Ovary (tissue), 9 donors: ENCODE measurements around the gene FHOD3. TPM values are rescaled to one million over a fixed set of nuclear protein-coding genes. Genes with fewer than 3 reads are reported as not detected.

Source experiments
- DNase-seq, 5 donors: peaks; one replicate each; pipeline ENCODE4 v3.0.0-alpha.2; 2019 to 2020
- H3K27ac ChIP-seq, 2 donors: fragments of 200-600 bp; one replicate each; pipeline versions ENCODE4 v1.5.1 to v1.8.0; 2019 to 2022
- H3K27me3 ChIP-seq: fragments of 200-600 bp; one replicate; pipeline ENCODE4 v1.8.0; 2022
- H3K36me3 ChIP-seq: fragments of 200-600 bp; sonication (generic); one replicate; pipeline ENCODE4 v1.5.1; 2019
- H3K4me1 ChIP-seq: one replicate; pipeline ENCODE4 v1.8.1; 2013; ENCODE audit warnings: mild to moderate bottlenecking, moderate library complexity; ENCODE audit not compliant: insufficient read depth
- H3K4me3 ChIP-seq: fragments of 200-600 bp; sonication (generic); one replicate; pipeline ENCODE4 v1.5.1; 2017
- H3K9me3 ChIP-seq, 2 donors: fragments of 200-600 bp in 1 of 2; sonication (generic) in 1 of 2; one replicate each; pipeline versions ENCODE4 v1.5.1 to v1.8.1; 2013 to 2019; ENCODE audit warnings: mild to moderate bottlenecking in 1 of 2, moderate library complexity in 1 of 2
- CTCF ChIP-seq, 3 donors: fragments of 450-650 bp in 2 of 3; fragments of 200-600 bp in 1 of 3; IDR thresholded peaks; one replicate each; pipeline versions ENCODE4 v1.5.1 to v1.8.0; 2016 to 2022; ENCODE audit warnings: antibody characterized with exemption in 3 of 3, mild to moderate bottlenecking in 1 of 3
- EP300 ChIP-seq: sonication (generic); formaldehyde crosslinking; IDR thresholded peaks from one replicate; pipeline ENCODE4 v1.6.1; 2017; ENCODE audit warnings: antibody characterized with exemption
- POLR2A ChIP-seq: fragments of 450-650 bp; IDR thresholded peaks from one replicate; pipeline ENCODE4 v1.6.1; 2017; ENCODE audit warnings: antibody characterized with exemption, mild to moderate bottlenecking, moderate library complexity
- WGBS, 3 donors: extraction: QIAGEN DNeasy Blood & Tissue Kit in 1 of 3; methylation state at CpG; one replicate each; pipeline versions ENCODE4 v1.1.5 to v1.1.7; 2013 to 2017; 5-methylcytosine and 5-hydroxymethylcytosine counted together
- intact Hi-C, 4 donors: fragments of 100-400 bp; cut with DNase I; formaldehyde crosslinking; loops; one replicate each; pipeline versions ENCODE4 v1.11.0 to v1.15.1; 2022 to 2023
- polyA plus RNA-seq, 2 donors: library from polyadenylated mRNA; stranded (reverse); fragments of 200-250 nt in 1 of 2; fragments of 350-450 nt in 1 of 2; fragmentation: Illumina TruSeq in 1 of 2; extraction: RNeasy Lipid Tissue Mini Kit (QIAGEN cat#74804) in 1 of 2; gene quantifications; one replicate each; pipeline ENCODE4 v1.2.3, GENCODE V29; 2013 to 2014
- total RNA-seq, 7 donors: library from RNA; depleted of rRNA in 2 of 7; stranded (reverse); fragments of >200 nt in 2 of 7; fragmentation: NEBNext Ultra II Directional in 3 of 7; extraction: Animal tissue kit (Norgen Biotek cat#: 25700) in 3 of 7; gene quantifications; one replicate each; pipeline versions ENCODE4 v1.1.0 to v1.2.4, GENCODE V29; 2016 to 2023
- donor health status: DM: no; HTN: no; CAD: no; lungs with moderate emphysema.
- donor health status: DM: no; HTN: no; CAD: no.
- donor health status: Bipolar disorder and iron deficiency.
- donor health status: DM: yes; HTN: yes; CAD: no.
- donor health status: DM: no; HTN: no; CAD: no.
- donor health status: DM: yes; HTN: yes; CAD: no.

The FHOD3 gene
- total and polyA plus RNA-seq, 9 donors = 3.5 to 62.5 (median 11.0) TPM

- Histone ChIP-seq H3K27me3 (no peaks in the 10 kb centered on the region), H3K4me1 (no peaks in the 10 kb centered on the region), H3K4me3 (no peak overlapping the region), H3K27ac (no peak overlapping the region), H3K9me3 (no peaks in the 10 kb centered on the region), H3K36me3 (no peaks in the 10 kb centered on the region)
- intact Hi-C loops = no loop called here
- TF ChIP-seq EP300 (no peak), POLR2A (no peak), CTCF (IDR thresholded peaks at IDR 0.05) (no peak)
- WGBS, 3 donors = 83 to 92% (median 86%) methylated on average over 10 of the region's 10 CpGs
- DNase-seq = no peak
Observed at GRCh38 chr18:36321658-36322407, 24.3 kb downstream of the FHOD3 start.

- 97 to 100% (median 100%) methylated on average over 1 of the region's 1 CpG for WGBS, 3 donors
- no peaks in the 10 kb centered on the region for H3K9me3 ChIP-seq
- TF ChIP-seq EP300 (no peak), CTCF (IDR thresholded peaks at IDR 0.05) (no peak), POLR2A (no peak)
- no peaks in the 10 kb centered on the region for H3K36me3 ChIP-seq
- H3K27ac ChIP-seq = no peak overlapping the region
- no peaks in the 10 kb centered on the region for H3K4me1 ChIP-seq
- H3K4me3 ChIP-seq = no peak overlapping the region
- DNase-seq = no peak
- intact Hi-C loops = no loop called here
- H3K27me3 ChIP-seq = no peaks in the 10 kb centered on the region
Observed at GRCh38 chr18:36322408-36322728, 24.9 kb downstream of the FHOD3 start.

DNA sequence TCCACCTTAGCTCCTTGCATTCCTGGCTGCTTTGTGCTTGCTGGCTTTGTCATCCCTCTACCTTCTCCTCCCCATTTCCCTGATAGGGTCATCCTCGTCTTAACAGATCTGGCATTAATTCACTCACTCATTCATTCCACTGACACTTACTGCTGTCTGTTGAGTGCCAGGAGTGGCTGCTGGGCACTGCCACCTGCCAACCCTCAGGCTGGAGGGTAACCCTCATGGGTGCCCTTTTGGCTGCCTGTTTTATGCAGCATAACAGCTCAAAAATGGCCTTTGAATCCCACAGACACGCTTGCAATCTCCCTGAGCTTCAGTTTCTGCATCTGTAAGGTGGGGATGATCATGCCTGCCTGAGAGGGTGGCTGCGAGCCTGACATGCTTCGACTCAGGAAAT, 25.2 kb downstream of the FHOD3 start:
- no peak for DNase-seq
- H3K9me3 ChIP-seq = no peaks in the 10 kb centered on the region
- 85 to 91% (median 89%) methylated on average over 4 of the region's 4 CpGs for WGBS, 3 donors

DNA sequence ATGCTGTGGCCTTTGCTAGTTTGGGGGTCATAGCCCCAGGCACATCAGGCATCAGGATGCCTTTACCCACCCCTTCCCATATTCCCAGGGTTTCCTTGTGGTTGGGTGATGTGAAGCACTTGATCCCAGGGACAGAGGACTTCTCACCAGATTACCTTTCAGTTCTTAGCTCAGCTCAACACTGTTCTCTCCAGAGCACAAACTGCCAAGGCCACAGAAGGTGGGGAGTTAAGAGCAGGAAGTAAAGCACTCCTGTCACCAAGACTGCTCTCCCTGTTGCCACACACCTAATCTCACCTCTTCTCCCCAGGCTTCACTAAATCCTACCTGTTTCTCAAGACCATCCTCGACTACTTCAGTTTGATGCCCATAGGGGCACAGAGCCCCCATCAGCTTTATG, 25.9 kb downstream of the FHOD3 start:
- no peaks in the 10 kb centered on the region for H3K9me3 ChIP-seq
- H3K36me3 ChIP-seq = no peaks in the 10 kb centered on the region
- WGBS, 3 donors = 76 to 90% (median 83%) methylated on average over 1 of the region's 1 CpG
- H3K4me1 ChIP-seq = no peaks in the 10 kb centered on the region
- no peaks in the 10 kb centered on the region for H3K27me3 ChIP-seq
- no peak overlapping the region for H3K4me3 ChIP-seq
- TF ChIP-seq POLR2A = no peak
- TF ChIP-seq CTCF (IDR thresholded peaks at IDR 0.05) = no peak
- no peak for TF ChIP-seq EP300
- no peak for DNase-seq
- H3K27ac ChIP-seq = no peak overlapping the region
- intact Hi-C loops = no loop called here

More for the DNA sequence above, 25.2 kb downstream of the FHOD3 start:
- no peak overlapping the region for H3K27ac ChIP-seq
- H3K36me3 ChIP-seq = no peaks in the 10 kb centered on the region
- TF ChIP-seq CTCF (IDR thresholded peaks at IDR 0.05) = no peak
- no peak for TF ChIP-seq POLR2A
- no peak for TF ChIP-seq EP300
- H3K4me1 ChIP-seq = no peaks in the 10 kb centered on the region
- H3K27me3 ChIP-seq = no peaks in the 10 kb centered on the region
- no peak overlapping the region for H3K4me3 ChIP-seq
- intact Hi-C loops = no loop called here
